SJSA1 (cell line): ENCODE measurements around the gene MPZL1. TPM values are rescaled to one million over a fixed set of nuclear protein-coding genes. Genes with fewer than 3 reads are reported as not detected.
A peak's percentile ranks its signal among the peaks of the same experiment; 100 is the strongest.
"Not testable (repeated sequence)": the region's sequence is repeated elsewhere in the genome, so short reads cannot be mapped to it uniquely, and the experiment has no call there.

ENCODE experiments used
- DNase-seq, 2 experiments: peaks; one replicate each; pipeline ENCODE4 v3.0.0-alpha.2; 2015 to 2020; ENCODE audit warnings: low spot score in 2 of 2, low read depth in 1 of 2
- H3K27ac ChIP-seq: fragments of 250-450 bp; sonication (Bioruptor Pico); 2 replicates; pipeline ENCODE4 v1.5.1; 2020; ENCODE audit warnings: mild to moderate bottlenecking, moderate library complexity
- H3K27me3 ChIP-seq: fragments of 250-450 bp; sonication (Bioruptor Pico); replicated peaks from 2 replicates; pipeline ENCODE4 v1.5.1; 2020; ENCODE audit warnings: mild to moderate bottlenecking, moderate library complexity
- H3K36me3 ChIP-seq: fragments of 250-450 bp; sonication (Bioruptor Pico); 2 replicates; pipeline ENCODE4 v1.5.1; 2020; ENCODE audit warnings: mild to moderate bottlenecking
- H3K4me1 ChIP-seq: fragments of 250-450 bp; sonication (Bioruptor Pico); replicated peaks from 2 replicates; pipeline ENCODE4 v1.6.1; 2021; ENCODE audit warnings: mild to moderate bottlenecking
- H3K4me3 ChIP-seq: fragments of 250-450 bp; sonication (Bioruptor Pico); 2 replicates; pipeline ENCODE4 v1.5.1; 2020; ENCODE audit warnings: mild to moderate bottlenecking
- H3K9me3 ChIP-seq: fragments of 250-450 bp; sonication (Bioruptor Pico); replicated peaks from 2 replicates; pipeline ENCODE4 v1.5.1; 2020; ENCODE audit warnings: mild to moderate bottlenecking
- total RNA-seq: library from RNA; depleted of rRNA; stranded (reverse); fragments of >200 nt; shearing (Covaris generic); gene quantifications from 2 replicates; pipeline ENCODE4 v1.2.3, GENCODE V29; 2014

The MPZL1 gene
- total RNA-seq, 1 experiment from 2014 or later: 78.5 TPM

DNA sequence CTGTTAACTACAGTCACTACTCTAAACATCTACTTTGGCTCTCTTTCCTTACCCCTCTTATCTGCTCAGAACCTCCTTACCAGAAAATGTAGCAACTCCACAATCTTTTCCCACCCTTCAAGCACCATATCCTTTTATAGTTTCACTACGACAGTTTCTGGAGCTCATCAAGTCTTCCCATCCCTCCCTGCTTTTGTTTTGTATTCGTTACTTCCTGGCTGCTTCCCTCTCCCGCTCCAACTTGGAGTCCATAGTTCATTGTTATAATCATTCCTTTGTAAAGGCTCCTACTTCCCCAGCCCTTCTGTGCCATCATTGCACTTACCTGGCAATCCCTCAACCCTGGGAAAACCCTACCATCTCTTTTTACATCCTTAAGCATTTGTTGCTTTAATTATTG is 18.0 kb downstream of the MPZL1 start:
- Histone ChIP-seq H3K36me3 (peaks cover 7% of the 10 kb centered on the region; the same call in 1 of the 2 replicates), H3K9me3 (no peaks in the 10 kb centered on the region), H3K4me3 (no peak overlapping the region), H3K27me3 (no peaks in the 10 kb centered on the region), H3K27ac (no peak overlapping the region), H3K4me1 (peaks cover 14% of the 10 kb centered on the region)
- DNase-seq: no peak

DNA sequence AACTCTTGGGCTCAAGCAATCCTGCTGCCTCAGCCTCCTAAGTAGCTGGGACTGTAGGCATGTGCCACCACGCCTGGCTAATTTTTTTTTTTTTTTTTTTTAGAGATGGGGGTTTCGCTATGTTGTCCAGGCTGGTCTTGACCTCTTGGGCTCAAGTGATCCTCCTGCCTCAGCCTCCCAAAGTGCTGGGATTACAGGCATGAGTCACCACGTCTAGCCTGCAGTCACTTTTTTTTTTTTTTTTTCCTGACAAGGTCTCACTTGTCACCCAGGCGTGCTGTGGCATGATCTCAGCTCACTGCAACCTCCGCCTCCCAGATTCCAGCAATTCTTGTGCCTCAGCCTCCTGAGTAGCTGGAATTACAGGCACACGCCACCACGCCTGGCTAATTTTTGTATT is 19.3 kb downstream of the MPZL1 start:
- not testable (repeated sequence) for H3K27ac ChIP-seq, DNase-seq, H3K36me3 ChIP-seq, H3K9me3 ChIP-seq, H3K27me3 ChIP-seq, H3K4me3 ChIP-seq
- H3K4me1 ChIP-seq: peaks cover 14% of the 10 kb centered on the region

DNA sequence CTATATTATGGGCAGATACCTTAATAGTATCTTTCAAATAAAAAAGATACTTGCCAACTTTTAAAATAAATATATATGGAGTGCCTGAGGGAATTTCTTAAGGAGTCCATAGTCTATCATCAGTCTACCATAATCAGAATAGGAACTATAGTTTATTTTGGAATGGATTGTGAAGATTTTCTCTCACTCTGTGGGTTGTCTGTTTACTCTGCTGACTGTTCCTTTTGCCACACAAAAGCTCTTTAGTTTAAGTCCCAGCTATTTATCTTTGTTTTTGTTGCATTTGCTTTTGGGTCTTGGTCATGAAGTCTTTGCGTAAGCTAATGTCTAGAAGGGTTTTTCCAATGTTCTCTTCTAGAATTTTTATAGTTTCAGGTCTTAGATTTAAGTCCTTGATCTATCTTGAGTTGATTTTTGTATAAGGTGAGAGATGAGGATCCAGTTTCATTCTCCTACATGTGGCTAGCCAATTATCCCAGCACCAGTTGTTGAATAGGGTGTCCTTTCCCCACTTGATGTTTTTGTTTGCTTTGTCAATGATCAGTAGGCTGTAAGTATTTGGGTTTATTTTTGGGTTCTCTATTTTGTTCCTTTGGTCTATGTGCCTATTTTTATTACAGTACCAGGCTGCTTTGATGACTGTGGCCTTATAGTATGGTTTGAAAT is 20.7 kb downstream of the MPZL1 start:
- not testable (repeated sequence) for H3K9me3 ChIP-seq, H3K4me3 ChIP-seq, H3K36me3 ChIP-seq, H3K27ac ChIP-seq, H3K27me3 ChIP-seq
- peak in 1 of 2 experiments; percentile 34 for DNase-seq
- H3K4me1 ChIP-seq: peaks cover 14% of the 10 kb centered on the region

DNA sequence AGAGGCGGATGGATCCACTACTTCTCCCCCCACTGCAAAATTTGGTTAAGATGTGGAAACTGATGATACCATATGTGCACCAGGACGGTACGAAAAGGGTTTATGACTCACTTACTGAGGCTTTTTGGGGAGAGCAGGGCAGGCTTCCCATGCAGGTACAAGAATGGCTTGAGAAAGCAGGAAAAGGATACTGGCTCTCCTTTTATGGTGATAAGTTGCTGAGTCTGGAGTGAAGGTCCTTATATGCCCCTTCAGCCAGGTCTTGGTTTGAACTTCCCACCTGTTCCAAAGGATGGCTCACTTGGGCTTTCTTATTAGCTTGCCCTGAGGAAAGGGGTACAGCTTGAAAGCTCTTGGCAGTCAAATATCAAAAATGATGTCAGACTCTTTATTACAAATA is 23.1 kb downstream of the MPZL1 start:
- Histone ChIP-seq H3K9me3 (no peaks in the 10 kb centered on the region), H3K36me3 (peaks cover 7% of the 10 kb centered on the region; the same call in 1 of the 2 replicates), H3K27me3 (no peaks in the 10 kb centered on the region), H3K4me3 (no peak overlapping the region), H3K27ac (no peak overlapping the region), H3K4me1 (peaks cover 24% of the 10 kb centered on the region)
- DNase-seq: no peak

DNA sequence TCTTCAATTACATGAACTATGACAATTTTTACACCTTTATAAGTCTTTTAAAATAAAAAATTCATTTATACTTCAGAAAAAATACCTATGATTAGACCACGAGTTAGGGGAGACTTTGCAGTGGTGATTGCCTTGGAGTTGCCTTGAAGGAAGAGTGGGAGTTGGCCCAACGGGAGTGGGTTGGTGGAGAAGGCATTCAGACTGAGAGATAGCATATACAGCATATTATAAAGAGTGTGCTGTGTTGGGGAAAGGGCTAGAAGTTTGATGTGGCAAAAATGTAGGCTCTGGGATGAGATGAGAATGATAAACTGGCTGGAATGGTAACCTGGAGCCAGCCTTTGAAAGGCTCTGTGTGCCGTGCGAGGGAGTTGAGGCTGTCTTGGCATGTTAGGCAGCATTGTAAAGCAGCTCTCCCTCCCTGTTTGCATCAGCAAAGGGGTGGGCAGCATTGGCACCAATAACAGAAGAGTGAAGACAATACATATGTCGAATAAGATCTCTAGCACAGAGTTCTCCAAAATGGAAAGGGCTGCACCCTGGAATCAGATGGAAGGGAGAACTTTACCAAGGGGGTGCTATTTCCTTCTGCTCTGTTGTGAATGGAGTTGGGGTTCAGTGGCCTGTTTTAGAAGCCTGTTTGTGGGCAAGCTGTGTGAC is 24.4 kb downstream of the MPZL1 start:
- Histone ChIP-seq H3K27me3 (no peaks in the 10 kb centered on the region), H3K36me3 (peaks cover 7% of the 10 kb centered on the region; the same call in 1 of the 2 replicates), H3K27ac (no peak overlapping the region), H3K9me3 (no peaks in the 10 kb centered on the region), H3K4me1 (peaks cover 24% of the 10 kb centered on the region), H3K4me3 (no peak overlapping the region)
- no peak for DNase-seq

DNA sequence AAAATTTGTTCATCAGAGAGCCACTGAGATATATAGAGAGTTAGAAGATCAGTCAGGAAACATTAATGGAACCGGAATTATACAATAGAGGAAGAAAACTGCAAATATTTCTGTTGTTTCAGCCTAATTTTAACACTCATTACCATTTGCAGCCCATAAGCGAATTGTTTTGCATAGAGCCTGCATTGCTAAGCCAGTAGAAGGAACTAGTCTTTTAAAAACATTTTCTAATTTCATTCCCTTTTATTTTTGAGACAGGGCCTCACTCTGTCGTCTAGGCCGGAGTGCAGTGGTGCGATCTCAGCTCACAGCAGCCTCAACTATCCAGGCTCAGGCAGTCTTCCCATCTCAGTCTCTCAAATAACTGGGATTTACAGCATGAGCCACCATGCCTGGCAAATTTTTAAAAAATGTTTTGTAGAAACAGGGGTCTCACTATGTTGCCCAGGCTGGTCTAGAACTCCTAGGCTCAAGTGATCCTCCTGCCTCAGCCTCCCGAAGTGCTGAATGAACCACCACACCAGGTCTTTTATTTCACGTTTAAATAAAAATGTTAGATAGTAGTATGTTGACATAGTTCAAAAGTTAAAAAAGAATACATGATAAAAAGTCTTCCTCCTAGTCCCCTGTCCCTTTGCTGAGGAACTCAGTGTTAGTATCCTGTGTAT is 25.3 kb downstream of the MPZL1 start:
- Histone ChIP-seq H3K36me3 (peaks cover 7% of the 10 kb centered on the region; the same call in 1 of the 2 replicates), H3K27me3 (no peaks in the 10 kb centered on the region), H3K27ac (no peak overlapping the region), H3K4me1 (peaks cover 19% of the 10 kb centered on the region), H3K4me3 (no peak overlapping the region), H3K9me3 (no peaks in the 10 kb centered on the region)
- no peak for DNase-seq

DNA sequence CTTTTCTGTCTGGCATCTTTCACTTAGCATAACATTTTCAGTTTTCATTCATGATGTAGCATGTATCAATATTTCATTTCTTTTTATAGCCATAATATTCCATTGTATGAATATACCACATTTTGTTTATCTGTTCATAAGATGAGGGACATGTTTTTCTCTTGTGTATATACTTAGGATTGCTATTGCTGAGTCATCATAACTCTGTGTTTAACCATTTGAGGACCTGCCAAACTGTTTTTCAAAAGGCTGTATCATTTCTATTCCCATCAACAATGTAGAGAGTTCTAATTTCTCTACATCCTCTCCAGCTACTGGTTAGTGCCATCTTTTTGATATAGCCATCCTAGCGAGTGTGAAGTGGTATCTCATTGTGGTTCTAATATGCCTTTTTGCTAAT is 26.2 kb downstream of the MPZL1 start:
- DNase-seq: no peak
- H3K4me1 ChIP-seq: peaks cover 11% of the 10 kb centered on the region; the same call in 1 of the 2 replicates
- H3K36me3 ChIP-seq: peaks cover 7% of the 10 kb centered on the region; the same call in 1 of the 2 replicates
- no peaks in the 10 kb centered on the region for H3K27me3 ChIP-seq
- no peak overlapping the region for H3K4me3 ChIP-seq
- H3K9me3 ChIP-seq: no peaks in the 10 kb centered on the region
- H3K27ac ChIP-seq: no peak overlapping the region

DNA sequence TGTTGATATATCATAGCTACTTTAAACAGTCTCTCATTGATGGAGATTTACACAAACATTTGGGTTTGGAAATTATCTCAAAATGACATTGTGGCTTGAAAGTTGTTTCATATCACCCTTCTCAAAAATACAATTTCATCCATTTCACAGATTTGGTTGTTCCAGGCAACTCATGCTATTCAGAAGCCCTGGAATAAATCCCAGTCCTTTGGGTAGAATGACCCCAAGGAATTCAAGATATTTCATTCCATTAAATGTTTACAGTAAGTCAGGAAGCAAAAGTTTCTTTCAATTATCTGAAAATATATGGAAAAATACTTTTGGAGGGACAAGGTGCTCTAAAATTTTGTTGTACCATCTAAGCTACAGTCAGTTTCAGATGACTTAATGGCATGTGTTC is 27.1 kb downstream of the MPZL1 start:
- no peaks in the 10 kb centered on the region for H3K27me3 ChIP-seq
- H3K36me3 ChIP-seq: peaks cover 1% of the 10 kb centered on the region; the same call in 1 of the 2 replicates
- H3K27ac ChIP-seq: no peak overlapping the region
- H3K4me1 ChIP-seq: peaks cover 11% of the 10 kb centered on the region; the same call in 1 of the 2 replicates
- H3K9me3 ChIP-seq: no peaks in the 10 kb centered on the region
- no peak overlapping the region for H3K4me3 ChIP-seq
- DNase-seq: peak in 1 of 2 experiments; percentile 6

DNA sequence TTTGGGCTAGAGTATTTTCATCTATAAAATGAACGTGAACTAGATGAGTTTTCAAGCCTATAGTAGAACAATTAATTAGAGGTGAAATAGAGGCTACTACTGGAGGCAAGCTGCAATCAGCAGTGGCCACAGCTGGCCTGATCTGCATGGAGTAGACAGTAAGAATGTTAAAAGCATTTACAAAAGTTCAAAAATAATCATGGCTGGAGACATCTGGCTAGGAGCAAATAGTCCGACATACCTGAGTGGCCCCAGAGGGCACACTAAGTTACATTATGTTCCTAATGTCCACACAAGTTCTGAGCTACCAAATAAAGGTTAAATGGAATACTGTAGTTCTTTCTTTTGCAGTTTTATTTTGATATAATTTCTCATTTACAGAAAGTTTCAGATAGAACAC is 28.0 kb downstream of the MPZL1 start:
- H3K4me3 ChIP-seq: no peak overlapping the region
- no peaks in the 10 kb centered on the region for H3K36me3 ChIP-seq
- H3K27ac ChIP-seq: no peak overlapping the region
- H3K9me3 ChIP-seq: no peaks in the 10 kb centered on the region
- no peak for DNase-seq
- H3K4me1 ChIP-seq: peaks cover 11% of the 10 kb centered on the region; the same call in 1 of the 2 replicates
- H3K27me3 ChIP-seq: no peaks in the 10 kb centered on the region

DNA sequence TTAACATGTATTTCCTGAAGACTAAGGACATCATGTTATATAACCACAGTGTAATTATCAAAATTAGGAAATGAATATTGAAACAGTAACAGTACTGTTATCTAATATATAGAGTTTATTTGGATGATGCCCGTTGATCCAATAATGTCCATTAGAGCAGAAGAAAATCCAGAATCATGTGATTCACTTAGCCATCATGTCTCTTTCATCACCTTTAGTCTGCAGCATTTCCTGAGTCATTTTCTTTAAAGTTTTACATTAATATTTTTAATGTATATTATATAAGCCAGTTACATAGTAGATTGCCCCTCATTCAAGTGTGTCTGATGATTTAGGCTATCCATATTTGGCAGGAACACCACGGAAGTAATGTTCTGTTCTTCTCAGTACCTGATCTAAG is 28.9 kb downstream of the MPZL1 start:
- peaks cover 14% of the 10 kb centered on the region; the same call in 1 of the 2 replicates for H3K4me1 ChIP-seq
- DNase-seq: no peak
- no peak overlapping the region for H3K4me3 ChIP-seq

DNA sequence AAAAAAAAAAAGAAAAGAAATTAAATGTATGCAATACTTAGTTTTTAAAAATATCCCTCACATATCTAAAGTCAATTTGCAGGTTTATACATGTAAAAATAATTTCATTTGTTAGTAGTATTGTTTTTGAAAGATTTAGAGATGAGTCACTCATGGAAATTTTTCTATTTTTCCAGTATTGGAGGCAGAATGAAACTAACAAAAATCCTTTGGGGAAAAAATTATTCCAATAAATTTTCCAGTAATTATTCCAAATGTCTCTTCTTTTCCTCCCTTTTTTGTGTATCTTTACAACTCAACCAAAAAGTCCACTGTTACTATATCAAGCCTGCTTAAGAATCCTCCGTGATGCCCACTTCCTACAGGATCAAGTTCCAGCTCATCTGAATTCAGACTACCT is 29.9 kb downstream of the MPZL1 start:
- H3K36me3 ChIP-seq: no peaks in the 10 kb centered on the region
- H3K27ac ChIP-seq: no peak overlapping the region
- no peaks in the 10 kb centered on the region for H3K9me3 ChIP-seq
- no peak overlapping the region for H3K4me3 ChIP-seq
- peaks cover 14% of the 10 kb centered on the region; the same call in 1 of the 2 replicates for H3K4me1 ChIP-seq
- no peaks in the 10 kb centered on the region for H3K27me3 ChIP-seq
- no peak for DNase-seq

More for the DNA sequence above, 28.9 kb downstream of the MPZL1 start:
- H3K9me3 ChIP-seq: no peaks in the 10 kb centered on the region
- H3K27ac ChIP-seq: no peak overlapping the region
- no peaks in the 10 kb centered on the region for H3K27me3 ChIP-seq
- H3K36me3 ChIP-seq: no peaks in the 10 kb centered on the region

DNA sequence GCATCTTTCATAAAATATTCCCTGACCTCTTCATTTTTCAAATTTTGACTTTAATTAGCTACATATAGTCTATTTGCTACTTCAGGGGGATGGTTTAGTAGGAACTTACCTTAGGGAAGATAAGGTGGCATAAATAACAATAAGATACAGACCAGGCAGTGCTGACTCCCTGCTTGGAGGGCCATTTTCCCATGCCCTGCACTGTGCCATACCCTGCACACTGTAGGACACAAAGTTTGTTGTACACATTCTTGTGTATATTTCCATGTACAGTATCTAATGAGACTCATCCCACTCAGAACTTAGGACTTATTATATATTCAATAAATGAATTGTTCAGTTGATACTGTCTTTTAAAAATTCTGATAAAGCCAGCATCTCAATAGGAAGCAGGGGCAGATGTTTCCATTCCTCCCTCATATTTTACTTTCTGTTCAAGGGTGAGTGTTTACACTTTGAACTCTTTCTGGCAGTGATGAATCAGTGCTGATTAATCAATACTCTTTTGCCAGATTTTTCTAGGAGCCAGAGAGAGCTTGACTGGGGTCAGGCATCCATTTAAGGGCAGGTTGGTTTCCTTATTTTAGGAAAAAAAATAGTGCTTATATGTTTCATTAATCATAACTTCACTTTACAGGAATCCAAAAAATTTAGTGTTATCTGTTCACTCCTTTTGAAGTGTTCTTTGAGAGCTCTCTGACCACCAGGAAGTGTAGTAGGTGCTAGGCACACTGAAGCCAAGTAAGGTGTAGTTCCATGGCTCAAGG is 30.6 kb downstream of the MPZL1 start:
- no peak overlapping the region for H3K27ac ChIP-seq
- H3K36me3 ChIP-seq: no peaks in the 10 kb centered on the region

DNA sequence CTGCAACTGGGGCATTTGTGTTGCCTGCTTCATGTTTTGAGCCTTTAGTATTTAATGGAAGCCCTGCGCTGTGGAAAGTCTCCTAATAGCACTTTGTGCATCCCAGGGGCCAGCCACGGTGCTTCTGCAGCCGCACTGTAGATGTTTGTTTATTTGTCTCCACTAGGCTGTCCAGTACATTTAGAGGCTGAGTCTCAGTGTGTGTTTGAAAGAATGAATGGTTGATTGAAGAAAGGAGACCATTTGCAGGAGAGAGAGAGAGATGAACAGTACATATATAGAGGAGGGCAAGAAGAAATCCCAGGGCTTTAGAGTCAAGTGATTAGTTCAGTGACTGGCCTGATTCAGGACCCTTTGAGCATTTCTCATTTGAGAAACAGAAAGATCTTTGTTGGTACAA is 33.9 kb downstream of the MPZL1 start:
- Histone ChIP-seq H3K9me3 (no peaks in the 10 kb centered on the region), H3K36me3 (no peaks in the 10 kb centered on the region; the same call in 1 of the 2 replicates), H3K4me3 (no peak overlapping the region), H3K27ac (no peak overlapping the region), H3K4me1 (0 out of 2 replicates have a peak, but pooled peaks cover 4% of the 10 kb centered on the region), H3K27me3 (no peaks in the 10 kb centered on the region)
- DNase-seq: no peak

More for the DNA sequence above, 30.6 kb downstream of the MPZL1 start:
- no peak overlapping the region for H3K4me3 ChIP-seq
- DNase-seq: no peak
- H3K9me3 ChIP-seq: no peaks in the 10 kb centered on the region
- H3K27me3 ChIP-seq: no peaks in the 10 kb centered on the region
- peaks cover 14% of the 10 kb centered on the region; the same call in 1 of the 2 replicates for H3K4me1 ChIP-seq
